Effector CD8-positive, alpha-beta T cell (primary cell): ENCODE data around the gene GGT7.
"Not testable (repeated sequence)": the region's sequence is repeated elsewhere in the genome, so short reads cannot be mapped to it uniquely, and the experiment has no call there.

Experiments used
- DNase-seq: peaks from one replicate; lab custom pipeline; 2025; lab: John Stamatoyannopoulos, UW
- total RNA-seq, 4 experiments: gene quantifications; one replicate each; lab custom pipeline; 2026; lab: John Stamatoyannopoulos, UW

The GGT7 gene, protein sequence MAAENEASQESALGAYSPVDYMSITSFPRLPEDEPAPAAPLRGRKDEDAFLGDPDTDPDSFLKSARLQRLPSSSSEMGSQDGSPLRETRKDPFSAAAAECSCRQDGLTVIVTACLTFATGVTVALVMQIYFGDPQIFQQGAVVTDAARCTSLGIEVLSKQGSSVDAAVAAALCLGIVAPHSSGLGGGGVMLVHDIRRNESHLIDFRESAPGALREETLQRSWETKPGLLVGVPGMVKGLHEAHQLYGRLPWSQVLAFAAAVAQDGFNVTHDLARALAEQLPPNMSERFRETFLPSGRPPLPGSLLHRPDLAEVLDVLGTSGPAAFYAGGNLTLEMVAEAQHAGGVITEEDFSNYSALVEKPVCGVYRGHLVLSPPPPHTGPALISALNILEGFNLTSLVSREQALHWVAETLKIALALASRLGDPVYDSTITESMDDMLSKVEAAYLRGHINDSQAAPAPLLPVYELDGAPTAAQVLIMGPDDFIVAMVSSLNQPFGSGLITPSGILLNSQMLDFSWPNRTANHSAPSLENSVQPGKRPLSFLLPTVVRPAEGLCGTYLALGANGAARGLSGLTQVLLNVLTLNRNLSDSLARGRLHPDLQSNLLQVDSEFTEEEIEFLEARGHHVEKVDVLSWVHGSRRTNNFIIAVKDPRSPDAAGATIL
- total RNA-seq: 15.3 to 24.6 (median 18.9) reads per million in 4 experiments

DNA sequence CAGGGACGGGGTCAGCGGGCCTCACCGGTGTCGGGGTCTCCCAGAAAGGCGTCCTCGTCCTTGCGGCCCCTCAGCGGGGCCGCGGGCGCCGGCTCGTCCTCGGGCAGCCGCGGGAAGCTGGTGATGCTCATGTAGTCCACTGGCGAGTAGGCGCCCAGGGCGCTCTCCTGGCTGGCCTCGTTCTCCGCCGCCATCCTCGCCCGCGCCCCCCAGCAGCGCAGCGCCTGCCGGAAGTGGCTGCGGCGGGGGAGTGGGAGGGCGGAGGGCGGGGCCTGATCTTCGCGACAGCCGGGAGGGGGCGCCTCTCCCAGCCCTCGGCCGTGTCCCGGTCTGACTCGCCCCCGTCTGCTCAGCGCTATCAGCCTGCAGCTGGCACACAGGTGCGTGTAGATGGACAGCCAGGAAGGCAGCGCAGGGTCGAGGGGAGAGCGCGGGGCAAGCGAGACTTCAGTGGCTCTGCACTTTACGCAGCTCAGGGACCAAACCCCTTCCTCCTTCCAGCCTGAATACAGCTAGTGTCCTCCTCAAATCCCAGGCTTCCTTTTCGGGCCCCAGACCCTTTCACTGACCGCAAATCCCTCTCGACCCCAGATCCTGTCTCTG is at the start of gene GGT7:
Gene GGT7 (minus strand): TSS at position 235 of the 603 bp plus-strand sequence. CDS start 41 bp downstream, at position 194.
- DNase-seq: peak; percentile 83

DNA sequence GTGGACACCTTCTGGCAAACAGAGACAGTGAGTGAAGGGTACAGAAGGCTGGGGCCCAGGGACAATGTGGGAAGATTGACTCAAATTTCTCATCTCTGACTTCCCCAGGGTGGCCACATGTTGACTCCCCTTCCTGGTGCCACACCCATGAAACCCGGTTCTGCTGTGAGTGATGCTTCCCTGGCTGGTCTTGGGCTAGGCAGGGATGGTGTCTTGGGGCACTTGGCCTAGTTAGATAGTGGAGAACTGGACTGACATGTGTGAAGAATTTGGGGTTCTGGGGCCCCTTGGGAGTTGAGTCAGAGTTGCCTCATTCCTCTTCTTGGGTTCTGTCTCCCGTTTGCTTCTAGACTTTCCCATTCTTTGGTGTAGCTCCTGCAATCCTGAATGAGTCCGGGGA is 48.8 kb upstream of the GGT7 start:
- DNase-seq: no peak

DNA sequence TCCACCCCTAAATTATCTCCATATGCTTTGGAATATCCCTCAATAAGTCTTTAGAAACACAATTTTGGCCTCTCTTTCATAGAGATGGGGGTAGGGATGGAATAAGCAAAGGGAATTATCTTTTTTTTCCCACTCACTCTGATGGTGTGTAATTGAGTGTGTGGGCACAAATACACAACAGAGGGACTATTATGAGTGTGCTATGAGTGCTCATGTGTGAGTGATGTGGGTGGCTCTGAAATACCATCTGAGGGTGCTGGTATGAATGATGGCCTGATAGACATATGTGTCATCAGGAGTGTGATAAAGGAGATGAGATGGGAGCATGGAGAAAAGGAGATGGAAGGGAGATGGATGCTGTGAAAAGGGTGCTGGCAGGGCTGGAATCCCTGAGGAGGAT is 47.4 kb upstream of the GGT7 start:
- DNase-seq: no peak

DNA sequence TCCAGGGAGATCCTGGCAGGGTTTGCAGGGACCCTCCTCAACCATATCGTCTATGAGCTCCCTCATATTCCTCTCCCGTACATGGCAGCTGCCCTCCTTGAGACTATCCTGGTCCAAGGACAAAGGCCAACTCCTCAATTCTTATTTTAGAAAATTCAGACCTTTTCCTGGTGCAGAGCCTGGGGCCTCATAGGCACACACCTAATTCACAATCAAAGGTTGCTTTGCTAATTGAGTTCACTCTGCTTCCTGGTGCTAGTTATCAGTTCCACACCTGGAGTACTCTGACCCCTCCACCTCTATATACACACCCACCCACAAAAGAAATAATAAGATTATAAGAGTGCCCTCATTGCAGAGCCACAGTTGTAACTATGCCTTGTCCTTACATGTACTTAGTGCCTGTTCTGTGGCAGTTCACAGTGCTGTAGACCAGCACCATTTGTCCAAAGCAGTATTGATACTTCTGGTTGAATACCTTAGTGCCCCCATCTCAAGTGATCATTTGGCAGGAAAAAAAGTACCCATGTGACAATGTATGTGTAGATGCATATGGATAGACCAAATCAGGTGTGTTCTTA is 44.2 kb upstream of the GGT7 start:
- DNase-seq: no peak

DNA sequence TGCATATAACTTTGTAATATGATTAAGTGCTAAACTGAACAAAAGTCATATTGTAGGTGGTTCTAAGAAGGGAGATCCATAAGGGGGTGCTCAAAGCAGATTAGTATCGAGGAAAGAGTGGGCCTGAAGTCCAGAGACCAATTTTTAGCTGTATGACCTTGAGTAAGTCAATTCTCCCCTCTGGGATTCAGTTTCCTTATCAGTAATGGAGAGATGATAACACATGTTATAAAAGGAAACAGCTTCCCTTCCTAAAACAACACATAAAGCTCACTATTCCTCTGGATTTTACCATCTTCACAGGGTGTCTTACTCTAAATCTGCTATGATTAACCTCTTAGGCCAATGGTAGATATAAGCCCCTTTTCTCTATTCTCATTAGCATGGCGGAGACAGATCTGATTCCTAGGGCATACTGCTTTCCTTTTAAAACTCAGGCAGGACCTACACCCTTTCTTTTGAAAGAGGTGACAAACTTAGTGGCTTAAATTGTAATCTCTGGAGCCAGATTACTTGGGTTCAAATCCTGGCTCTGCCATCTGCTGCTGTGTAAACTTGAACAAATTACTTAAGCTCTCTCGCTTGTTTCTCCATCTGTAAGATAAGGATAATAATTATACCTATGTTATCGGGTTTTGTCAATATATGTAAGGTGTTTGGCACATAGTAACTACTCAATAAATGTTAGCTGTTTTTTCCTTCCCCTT is 43.2 kb upstream of the GGT7 start:
- no peak for DNase-seq

DNA sequence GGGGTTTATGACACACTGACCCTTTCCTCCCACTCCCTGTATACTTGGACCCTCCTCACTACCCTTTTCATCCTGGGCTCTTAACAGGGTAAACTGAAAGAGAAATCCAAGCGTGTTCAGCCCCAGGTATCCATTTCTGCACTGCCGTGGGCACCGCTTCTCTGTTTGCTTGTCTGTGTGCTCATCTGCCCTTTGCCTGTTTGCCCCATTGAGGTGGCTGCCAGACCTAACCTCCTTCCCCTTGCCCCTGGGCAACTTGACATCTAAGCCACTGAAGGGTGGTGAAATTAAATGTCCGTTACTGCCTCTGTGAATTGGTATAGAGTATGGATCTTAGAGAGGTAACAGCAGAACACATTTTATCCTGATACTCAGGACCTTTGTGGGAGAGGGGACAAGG is 42.5 kb upstream of the GGT7 start:
- DNase-seq: no peak

DNA sequence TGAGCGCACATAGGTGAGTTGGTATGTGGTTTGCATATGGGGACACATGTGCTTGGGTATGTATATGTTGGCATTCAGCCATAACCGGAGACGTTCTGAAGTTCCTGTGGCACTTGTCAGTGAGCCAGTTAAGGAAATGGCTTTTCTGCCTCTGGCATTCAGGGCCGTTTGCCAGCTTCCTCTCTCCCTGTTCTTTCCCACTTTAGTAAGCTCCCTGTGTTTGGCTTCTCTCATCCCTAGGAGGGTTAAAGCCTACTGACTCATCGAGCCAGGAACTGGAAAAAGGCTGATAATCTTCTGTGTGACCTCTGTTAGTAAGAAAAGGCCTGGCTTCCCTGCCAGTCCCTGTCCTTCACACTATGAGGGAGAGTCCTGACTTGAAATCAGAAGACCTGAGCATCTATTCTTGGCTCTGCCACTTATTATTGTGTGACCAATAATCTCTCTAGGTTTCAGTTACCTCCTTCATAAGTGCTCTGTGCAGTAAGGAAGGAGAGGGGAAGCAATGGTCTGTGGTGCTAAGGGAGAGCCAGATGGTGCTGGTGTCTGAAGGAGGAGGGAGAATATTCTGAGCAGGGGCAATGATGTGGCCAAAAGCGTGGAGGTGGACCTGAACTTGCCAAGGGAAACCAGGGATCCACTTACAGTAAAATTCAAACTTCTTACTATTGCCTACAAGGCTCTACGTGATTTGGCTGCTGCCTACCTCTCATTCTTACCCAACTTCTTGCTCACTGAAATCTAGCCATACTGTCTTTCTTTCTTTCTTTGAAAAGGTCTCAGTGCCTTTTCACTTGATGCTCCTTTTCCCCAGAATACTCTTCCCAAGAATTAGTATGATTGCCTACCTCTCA is 35.2 kb upstream of the GGT7 start:
- DNase-seq: no peak

DNA sequence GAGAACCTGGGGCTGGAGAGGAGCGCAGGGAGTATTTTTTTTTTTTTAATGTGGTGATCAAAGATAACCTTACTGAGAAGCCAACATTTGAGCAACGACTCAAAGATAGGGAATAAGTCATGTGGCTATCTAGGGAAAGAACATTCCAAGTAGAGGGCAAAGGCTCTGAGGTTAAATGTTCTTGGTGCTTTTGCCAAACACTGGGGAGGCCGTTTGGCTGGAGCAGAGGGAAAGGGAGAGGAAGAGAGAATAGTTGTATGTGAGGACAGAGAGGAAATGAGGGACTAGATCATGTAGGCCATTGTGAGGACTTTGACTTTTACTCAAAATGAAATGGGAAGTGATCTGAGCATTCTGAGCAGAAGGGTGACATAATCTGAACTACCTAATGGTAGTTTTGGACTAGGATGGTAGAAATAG is 31.6 kb upstream of the GGT7 start:
- DNase-seq: no peak

DNA sequence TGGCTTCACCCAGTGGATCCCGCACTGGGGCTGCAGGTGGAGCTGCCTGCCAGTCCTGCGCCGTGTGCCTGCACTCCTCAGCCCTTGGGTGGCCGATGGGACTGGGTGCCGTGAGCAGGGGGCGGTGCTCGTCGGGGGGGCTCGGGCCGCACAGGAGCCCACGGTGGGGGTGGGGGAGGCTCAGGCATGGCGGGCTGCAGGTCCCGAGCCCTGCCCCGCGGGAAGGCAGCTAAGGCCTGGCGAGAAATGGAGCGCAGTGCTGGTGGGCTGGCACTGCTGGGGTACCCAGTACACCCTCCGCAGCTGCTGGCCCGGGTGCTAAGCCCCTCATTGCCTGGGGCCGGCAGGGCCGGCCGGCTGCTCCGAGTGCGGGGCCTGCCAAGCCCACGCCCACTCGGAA is 26.1 kb upstream of the GGT7 start:
- not testable (repeated sequence) for DNase-seq

DNA sequence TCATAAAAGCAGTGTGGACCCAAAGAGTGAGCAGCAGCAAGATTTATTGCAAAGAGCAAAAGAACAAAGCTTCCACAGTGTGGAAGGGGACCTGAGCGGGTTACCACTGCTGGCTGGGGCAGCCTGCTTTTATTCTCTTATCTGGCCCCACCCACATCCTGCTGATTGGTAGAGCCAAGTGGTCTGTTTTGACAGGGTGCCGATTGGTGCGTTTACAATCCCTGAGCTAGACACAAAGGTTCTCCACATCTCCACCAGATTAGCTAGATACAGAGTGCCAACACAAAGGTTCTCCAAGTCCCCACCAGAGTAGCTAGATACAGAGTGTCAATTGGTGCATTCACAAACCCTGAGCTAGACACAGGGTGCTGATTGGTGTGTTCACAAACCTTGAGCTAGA is 25.5 kb upstream of the GGT7 start:
- DNase-seq: not testable (repeated sequence)

DNA sequence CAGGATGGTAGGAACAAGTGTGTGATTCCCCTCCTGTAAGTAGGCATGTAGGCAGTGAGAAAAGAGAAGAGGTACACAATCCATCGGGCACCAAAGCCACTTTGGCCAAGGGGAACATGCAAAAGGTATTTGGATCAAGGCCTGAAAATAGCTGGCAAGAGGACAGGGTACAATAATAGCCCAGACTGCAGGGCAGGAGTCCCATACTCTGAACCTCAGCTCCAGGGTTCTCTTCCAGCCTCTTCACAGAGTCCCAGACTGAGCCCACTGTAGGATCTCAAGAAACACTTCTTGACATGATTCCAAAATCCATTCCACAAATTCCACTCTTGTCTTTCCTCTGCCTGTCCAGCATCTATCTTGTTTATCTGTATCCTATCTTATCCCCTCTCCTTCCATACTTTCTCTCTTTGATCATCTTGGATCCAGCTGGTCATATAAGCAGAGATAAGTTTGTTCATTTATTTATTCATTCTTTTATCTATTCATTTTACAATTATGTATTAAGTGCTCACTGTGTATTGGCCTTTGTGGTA is 23.5 kb upstream of the GGT7 start:
- no peak for DNase-seq

DNA sequence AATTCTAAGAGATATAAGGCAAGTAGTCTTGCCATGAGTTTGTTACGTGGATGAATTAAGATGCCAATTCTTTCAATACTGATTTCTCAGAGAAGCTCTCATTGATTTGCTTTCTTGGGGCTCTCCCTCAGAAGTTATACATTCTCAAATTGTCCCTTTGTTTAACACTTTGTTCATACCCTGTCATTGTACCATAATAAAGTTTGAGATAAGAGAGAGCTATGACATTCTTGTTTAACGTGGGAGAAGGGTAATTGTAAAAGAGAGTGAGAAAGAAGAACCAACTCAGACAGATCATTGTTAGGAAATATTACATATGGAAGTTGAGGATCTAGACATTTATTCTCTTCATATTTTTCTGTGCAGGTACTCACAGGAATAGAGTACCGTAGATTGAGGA is 22.8 kb upstream of the GGT7 start:
- no peak for DNase-seq

DNA sequence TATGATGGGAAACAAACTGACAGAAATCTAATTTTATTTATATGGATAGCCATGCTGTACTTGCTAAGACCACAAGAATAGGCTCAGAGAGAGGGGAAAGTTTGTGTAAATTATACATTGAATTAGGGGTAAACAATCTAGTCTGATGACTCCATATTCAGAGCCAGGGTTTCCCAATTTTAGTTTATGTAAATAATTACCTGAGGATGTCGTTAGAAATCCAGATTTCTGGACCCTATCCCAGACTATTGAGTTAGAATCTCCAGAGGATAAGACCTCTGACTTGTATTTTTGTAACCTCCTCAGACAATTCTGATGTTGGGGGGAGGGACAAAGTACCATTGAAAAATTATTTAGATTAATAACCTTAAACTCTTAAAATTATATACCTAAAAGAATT is 22.1 kb upstream of the GGT7 start:
- no peak for DNase-seq

DNA sequence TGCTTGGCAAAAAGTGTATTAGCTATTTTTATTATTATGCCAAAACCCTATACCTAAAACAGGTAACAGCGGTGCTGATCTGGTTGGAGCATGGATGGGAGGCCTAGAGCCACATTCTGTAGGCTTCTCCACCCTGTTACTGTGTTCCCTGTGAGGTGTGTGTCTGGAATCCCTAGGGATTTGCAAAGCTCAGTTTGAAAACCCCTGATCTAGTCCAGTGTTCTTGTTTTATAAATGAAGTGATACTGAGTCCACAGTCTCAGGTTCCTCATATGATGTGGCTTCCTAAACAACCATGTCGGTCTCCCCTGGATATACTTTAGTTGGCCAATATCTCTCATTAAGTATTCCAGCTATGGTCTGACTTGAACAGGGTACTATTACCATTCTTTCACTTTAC is 20.0 kb upstream of the GGT7 start:
- no peak for DNase-seq

DNA sequence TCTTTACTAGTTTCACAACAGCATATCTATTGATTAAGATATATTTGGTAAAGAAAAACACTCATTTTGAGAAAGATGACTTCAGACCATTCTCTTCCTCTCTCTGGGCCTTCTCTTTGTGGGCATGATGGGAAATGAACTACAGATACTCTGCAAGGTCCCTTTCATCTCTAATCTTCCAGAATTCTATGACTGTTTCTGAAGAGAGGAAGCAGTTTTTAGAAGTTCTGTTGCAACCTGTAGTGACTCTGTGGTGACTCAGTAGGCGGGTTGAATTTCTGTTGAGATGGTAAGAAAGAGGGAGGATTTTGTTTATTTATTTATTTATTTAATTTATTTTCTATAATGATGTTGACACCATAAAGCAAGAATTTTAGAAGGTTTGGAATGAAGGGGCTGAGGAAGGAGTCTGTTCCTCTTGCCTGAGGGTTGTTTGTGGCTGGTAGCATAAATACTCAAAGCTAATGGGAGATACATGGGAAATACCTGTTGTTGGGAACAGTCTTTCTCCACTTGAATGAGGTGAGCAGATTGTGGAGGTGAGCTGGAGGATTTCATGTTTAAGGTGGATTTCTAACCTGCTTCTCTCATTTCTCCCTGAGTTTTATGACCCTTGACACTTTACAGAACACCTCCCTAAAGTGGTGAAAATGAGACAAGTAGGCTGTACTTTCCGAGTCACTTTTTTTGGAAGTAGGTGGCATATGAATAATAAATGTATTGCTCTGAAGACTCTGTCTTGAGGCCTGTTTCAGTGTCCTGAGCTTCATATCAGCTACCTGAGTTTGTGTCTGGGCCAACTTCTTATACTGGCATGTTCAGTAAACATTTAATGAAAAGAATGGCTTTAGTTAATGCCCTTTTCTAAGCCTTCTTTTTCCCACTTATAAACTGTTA is 18.8 kb upstream of the GGT7 start:
- DNase-seq: no peak

DNA sequence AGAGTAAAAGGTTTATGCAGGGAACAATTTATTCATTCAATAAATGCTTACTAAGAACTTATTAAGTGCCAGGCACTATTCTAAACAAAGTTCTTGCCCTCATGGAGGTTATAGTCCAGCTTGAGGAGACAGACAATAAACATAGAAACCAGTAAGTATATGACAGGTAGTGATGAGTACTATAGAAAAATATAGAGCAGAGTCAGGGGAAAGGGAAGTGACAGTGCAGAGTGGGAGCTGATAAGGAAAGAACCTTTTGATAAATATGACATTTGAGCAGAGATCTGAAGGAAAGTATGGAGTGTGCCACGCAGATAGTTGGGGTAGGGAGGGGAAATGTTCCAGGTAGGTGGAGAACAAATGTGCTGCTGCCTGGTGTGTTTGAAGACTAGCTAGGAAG is 15.8 kb upstream of the GGT7 start:
- no peak for DNase-seq

DNA sequence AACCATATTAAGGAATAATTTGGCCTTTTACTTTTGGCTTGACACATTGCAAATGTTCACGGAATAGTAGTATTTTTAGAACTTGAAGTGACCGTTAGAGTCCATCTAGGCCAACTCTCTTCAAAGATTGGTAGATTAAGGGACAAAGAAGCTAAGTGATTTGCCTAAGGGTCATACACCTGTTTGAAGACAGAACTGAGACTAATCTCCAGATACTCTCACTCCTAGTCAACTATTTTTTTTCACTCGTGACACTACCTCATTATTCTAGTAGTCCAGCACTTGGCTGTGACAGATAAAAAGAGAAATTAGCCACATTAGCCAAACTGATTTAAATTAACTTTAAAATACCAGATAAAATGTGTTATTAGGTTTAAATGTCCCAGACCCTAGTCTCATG is 14.4 kb upstream of the GGT7 start:
- DNase-seq: no peak

DNA sequence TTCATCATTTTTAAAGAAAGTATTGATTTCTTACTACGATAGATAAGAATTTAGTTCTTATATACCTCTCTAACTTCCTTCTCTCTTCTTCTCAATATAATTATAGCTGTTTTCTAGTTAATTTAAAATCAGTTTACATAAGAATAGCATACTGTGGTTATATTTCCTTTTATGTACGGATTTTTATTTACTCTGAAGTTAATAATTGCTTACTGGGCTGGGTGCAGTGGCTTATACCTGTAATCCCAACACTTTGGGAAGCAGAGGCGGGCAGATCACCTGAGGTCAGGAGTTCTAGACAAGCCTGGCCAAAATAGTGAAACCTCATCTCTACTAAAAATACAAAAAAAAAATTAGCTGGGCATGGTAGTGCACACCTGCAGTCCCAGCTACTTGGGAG is 13.5 kb upstream of the GGT7 start:
- no peak for DNase-seq

DNA sequence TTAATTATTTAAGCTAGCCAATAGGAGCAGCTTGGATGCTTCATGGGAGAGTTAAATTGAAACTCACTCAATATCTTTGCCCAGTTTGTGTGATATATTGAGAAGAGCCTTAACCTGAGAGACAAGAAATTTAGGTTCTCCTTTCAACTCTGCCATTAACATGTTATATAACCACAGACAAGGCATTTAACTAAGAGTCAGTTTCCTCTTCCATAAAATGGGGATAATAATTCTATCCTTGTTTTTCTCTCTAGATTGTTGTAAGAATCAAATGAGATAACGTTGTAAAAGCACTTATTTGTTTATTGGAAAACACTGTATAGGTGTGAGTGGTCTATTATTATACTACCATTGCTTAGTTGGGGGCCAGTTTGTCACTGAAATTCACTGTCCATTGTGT is 11.6 kb upstream of the GGT7 start:
- no peak for DNase-seq

DNA sequence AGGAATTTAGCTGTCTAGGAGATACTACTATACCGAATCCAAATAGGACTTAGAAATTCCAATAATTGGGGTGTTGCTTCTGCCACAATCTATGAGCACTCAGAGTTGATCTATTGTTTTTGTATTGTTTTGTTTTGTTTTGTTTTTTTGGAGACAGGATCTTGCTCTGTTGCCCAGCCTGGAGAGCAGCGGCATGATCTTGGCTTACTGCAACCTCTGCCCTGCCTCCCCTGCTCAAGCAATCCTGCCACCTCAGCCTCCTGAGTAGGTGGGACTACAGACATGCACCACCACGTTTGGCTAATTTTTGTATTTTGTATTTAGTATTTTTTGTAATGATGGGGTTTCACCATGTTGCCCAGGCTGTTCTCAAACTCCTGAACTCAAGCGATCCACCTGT is 11.2 kb upstream of the GGT7 start:
- DNase-seq: no peak
